ENCODE measurements around the gene COL1A2. TPM values are rescaled to one million over a fixed set of nuclear protein-coding genes. Genes with fewer than 3 reads are reported as not detected.
A peak's percentile ranks its signal among the peaks of the same experiment; 100 is the strongest.

The COL1A2 gene
- total RNA-seq, 4 donors from 2014 or later = 227 to 697 (median 347) TPM

DNA sequence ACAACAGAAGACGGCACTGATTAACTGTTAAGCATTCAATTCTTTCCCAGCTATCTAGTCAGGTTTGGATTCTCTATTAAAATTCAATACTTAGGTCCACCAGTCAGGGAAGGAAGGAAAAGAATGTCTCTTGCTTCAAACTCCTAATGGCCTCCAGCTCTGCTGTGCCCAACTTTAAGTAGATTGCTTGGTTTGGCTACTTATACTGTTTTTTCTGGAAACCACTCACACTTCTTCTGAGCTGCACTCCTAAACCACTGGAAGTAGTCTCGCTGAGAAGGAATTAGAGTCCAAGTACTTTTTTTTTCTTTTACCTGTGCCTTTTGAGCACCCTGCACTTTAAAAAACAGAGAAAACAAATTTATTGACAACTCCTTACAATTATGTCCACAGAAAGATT, 26.7 kb upstream of the COL1A2 start:
- H3K27me3 ChIP-seq = no peaks in the 10 kb centered on the region
- H3K36me3 ChIP-seq = no peaks in the 10 kb centered on the region
- TF ChIP-seq, protein P1, sequence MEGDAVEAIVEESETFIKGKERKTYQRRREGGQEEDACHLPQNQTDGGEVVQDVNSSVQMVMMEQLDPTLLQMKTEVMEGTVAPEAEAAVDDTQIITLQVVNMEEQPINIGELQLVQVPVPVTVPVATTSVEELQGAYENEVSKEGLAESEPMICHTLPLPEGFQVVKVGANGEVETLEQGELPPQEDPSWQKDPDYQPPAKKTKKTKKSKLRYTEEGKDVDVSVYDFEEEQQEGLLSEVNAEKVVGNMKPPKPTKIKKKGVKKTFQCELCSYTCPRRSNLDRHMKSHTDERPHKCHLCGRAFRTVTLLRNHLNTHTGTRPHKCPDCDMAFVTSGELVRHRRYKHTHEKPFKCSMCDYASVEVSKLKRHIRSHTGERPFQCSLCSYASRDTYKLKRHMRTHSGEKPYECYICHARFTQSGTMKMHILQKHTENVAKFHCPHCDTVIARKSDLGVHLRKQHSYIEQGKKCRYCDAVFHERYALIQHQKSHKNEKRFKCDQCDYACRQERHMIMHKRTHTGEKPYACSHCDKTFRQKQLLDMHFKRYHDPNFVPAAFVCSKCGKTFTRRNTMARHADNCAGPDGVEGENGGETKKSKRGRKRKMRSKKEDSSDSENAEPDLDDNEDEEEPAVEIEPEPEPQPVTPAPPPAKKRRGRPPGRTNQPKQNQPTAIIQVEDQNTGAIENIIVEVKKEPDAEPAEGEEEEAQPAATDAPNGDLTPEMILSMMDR (IDR thresholded peaks at IDR 0.05) = no peak
- no peak for TF ChIP-seq EP300 (IDR thresholded peaks at IDR 0.05)
- no peak for TF ChIP-seq POLR2A (IDR thresholded peaks at IDR 0.05; ENCODE audit: low read depth)
- TF ChIP-seq POLR2AphosphoS5 (IDR thresholded peaks at IDR 0.05) = no peak
- peak overlapping the region; percentile 79 to 84 (median 81) for H3K27ac ChIP-seq (replicated peaks in 1 of 4)
- intact Hi-C loops (cut with DNase I) = no loop called here
- 46% methylated on average over 2 of the region's 2 CpGs for WGBS
- DNase-seq (ENCODE audit: extremely low spot score) = no peak
- peaks cover 0 to 41% (median 30%) of the 10 kb centered on the region in 4 donors for H3K4me1 ChIP-seq
- H3K9me3 ChIP-seq = no peaks in the 10 kb centered on the region
- H3K4me3 ChIP-seq = peak overlapping the region; percentile 25 to 42 (median 30)

DNA sequence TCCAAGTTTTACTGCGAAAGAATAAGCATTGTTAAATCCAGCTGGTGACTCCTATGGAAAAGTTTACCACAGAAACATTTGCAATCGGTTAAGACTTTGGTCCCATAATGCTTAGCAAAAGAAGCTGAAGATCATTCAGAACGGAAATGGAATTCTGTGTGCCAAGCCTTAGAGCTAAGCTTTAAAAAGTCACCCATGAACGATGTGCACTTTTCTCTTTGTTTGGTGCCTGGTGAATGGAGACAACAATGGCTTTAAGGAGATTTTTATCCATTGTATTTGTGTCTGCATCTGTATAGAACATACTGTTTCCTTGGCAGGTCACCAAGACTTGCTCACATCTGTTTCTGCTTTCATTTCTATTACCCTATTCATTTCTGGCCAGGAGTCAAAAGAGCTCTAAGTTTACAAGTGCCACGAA, 26.3 kb upstream of the COL1A2 start:
- peak overlapping the region; percentile 25 to 42 (median 30) for H3K4me3 ChIP-seq
- no peaks in the 10 kb centered on the region for H3K9me3 ChIP-seq
- 9% methylated on average over 5 of the region's 5 CpGs for WGBS
- no peak for DNase-seq (ENCODE audit: extremely low spot score)
- H3K36me3 ChIP-seq = no peaks in the 10 kb centered on the region
- intact Hi-C loops (cut with DNase I) = no loop called here
- peak overlapping the region; percentile 79 to 84 (median 81) for H3K27ac ChIP-seq (replicated peaks in 1 of 4)
- TF ChIP-seq EP300 (IDR thresholded peaks at IDR 0.05) = no peak
- TF ChIP-seq, protein P1 (IDR thresholded peaks at IDR 0.05) = no peak
- peak; percentile 44 to 67 for TF ChIP-seq POLR2AphosphoS5 (IDR thresholded peaks at IDR 0.05)
- H3K4me1 ChIP-seq = peaks cover 0 to 45% (median 31%) of the 10 kb centered on the region in 4 donors
- H3K27me3 ChIP-seq = no peaks in the 10 kb centered on the region

DNA sequence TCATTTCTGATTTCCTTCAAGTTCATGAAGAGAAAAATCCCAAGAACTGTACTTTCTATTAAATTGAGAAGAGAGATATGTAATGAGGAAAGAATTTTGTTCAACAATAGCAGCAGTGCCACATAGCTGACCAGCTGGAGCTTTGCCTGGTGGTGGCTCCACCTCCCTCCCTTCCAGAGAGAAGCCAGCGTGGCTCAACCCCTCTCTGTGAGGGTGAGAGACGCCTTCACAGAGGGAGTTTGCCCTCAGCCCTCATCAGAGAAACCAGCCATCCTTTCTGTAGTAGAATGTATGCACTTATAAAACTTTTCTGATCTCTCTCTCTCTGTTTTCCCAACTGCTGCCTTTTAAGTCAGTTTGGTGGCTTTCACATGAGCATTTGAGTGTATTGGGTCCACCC, 20.5 kb upstream of the COL1A2 start:
- no peak for DNase-seq (ENCODE audit: extremely low spot score)
- 4% methylated on average over 2 of the region's 2 CpGs for WGBS
- Histone ChIP-seq H3K4me3 (peak overlapping the region; percentile 30 to 43 (median 37)), H3K27ac (replicated peaks in 1 of 4) (peak overlapping the region; percentile 83 to 90 (median 86)), H3K27me3 (no peaks in the 10 kb centered on the region), H3K9me3 (no peaks in the 10 kb centered on the region), H3K36me3 (no peaks in the 10 kb centered on the region), H3K4me1 (peaks cover 17 to 60% (median 44%) of the 10 kb centered on the region in 4 donors)
- intact Hi-C loops (cut with DNase I) = loop anchor here (2.0 kb wide), 1 partner anchor 21 kb away; the partner anchor contains the start of gene COL1A2
- no peak for TF ChIP-seq POLR2A (IDR thresholded peaks at IDR 0.05; ENCODE audit: low read depth)
- TF ChIP-seq EP300 (IDR thresholded peaks at IDR 0.05) = no peak
- TF ChIP-seq POLR2AphosphoS5 (IDR thresholded peaks at IDR 0.05) = peak; percentile 86 to 93
- TF ChIP-seq, protein P1 (IDR thresholded peaks at IDR 0.05) = peak in 2 of 3 experiments; percentile 8 to 33

DNA sequence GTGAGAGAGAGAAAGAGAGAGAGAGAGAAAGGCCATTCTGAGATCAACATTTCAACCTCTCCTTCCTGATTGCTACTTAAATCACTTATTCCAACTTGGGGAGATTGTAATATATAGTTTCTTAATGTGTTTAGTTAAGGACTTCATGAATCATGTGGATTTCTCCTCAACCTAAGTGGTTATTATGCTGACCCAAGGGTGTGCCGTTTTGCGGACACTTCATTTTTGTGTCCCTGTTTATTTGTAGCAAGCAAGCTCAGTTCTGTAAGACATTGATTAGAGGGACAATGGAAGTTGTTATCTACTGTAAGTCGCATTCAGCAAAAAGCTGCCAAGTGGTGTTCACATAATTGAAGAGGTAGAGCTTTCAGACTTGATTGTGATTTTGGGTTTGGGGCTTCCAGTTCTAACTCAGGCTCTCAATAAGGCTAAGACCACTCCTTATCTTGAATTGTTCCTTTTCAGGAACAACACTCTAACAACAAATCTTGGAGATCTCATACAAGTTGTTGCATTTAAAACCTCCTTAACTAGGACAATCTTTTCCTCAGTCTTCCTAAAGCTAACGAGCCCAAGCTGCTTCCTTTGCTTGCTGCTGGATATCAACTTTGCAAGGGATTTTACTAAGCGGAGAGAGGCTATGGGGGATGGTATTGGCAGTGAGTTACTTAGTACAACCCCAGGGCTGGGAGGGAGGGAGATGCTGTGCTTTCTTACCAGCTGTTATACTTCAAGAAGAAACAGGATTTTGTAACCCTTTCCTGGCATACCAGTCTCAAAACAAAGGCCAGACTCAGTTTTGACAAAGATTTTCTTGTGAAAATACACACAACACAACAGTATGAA, 19.8 kb upstream of the COL1A2 start:
- no peaks in the 10 kb centered on the region for H3K9me3 ChIP-seq
- peak overlapping the region; percentile 83 to 90 (median 86) for H3K27ac ChIP-seq (replicated peaks in 1 of 4)
- WGBS = 20% methylated on average over 5 of the region's 5 CpGs
- intact Hi-C loops (cut with DNase I) = loop anchor here (2.0 to 5.0 kb wide), 2 partner anchors 20 to 78 kb away; partner anchors contain the start of gene COL1A2
- peak; percentile 38 to 81 for TF ChIP-seq POLR2AphosphoS5 (IDR thresholded peaks at IDR 0.05)
- TF ChIP-seq POLR2A (IDR thresholded peaks at IDR 0.05; ENCODE audit: low read depth) = no peak
- TF ChIP-seq EP300 (IDR thresholded peaks at IDR 0.05) = no peak
- TF ChIP-seq, protein P1 (IDR thresholded peaks at IDR 0.05) = no peak
- H3K36me3 ChIP-seq = no peaks in the 10 kb centered on the region
- peaks cover 17 to 54% (median 40%) of the 10 kb centered on the region in 4 donors for H3K4me1 ChIP-seq
- peak overlapping the region; percentile 30 to 43 (median 37) for H3K4me3 ChIP-seq
- no peaks in the 10 kb centered on the region for H3K27me3 ChIP-seq
- no peak for DNase-seq (ENCODE audit: extremely low spot score)

Measured in esophagus muscularis mucosa (tissue), 4 donors.